ENCODE results near the gene ADM5.
A peak's percentile ranks its signal among the peaks of the same experiment; 100 is the strongest.

ADM5 gene

DNA sequence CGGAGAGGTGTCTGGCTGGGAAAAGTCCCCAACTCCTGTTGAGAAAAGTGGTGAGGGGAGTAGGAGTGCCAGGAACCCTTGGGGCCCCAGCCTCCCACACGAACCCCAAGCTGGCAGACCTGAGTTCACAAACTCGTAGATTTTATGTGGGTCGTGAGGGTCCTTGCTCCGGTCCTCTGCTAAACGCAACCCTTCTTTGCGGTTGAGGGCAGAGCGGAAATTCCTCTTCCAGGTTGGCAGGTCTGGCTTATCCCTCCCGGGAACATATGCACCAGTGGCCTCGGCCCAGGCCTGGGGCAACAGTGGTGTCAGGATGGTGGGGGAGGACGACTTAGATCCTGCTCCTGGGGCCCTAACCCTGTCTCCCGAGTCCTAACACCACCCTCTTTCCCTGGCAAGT lies 26.2 kb upstream of the ADM5 start:
- Histone ChIP-seq H3K4me3 (ENCODE audit: low read depth, low read length, poor library complexity, severe bottlenecking) (no peak overlapping the region), H3K9me3 (ENCODE audit: low read length) (no peaks in the 10 kb centered on the region), H3K9me2 (ENCODE audit: low read depth, low read length) (no peaks in the 10 kb centered on the region), H3K36me3 (ENCODE audit: insufficient read depth, low read length) (peaks cover 56% of the 10 kb centered on the region), H3K79me2 (ENCODE audit: insufficient read depth, low read length) (0 out of 2 replicates have a peak, but pooled peaks cover 5% of the 10 kb centered on the region), H4K20me1 (ENCODE audit: insufficient read depth, low read length) (no peaks in the 10 kb centered on the region), H3K27ac (ENCODE audit: low read depth, low read length, poor library complexity, severe bottlenecking) (no peak overlapping the region), H2AFZ (ENCODE audit: low read length) (no peak overlapping the region), H3F3A (ENCODE audit: insufficient read depth, low read length) (no peaks in the 10 kb centered on the region), H3K9ac (ENCODE audit: low read length) (no peak overlapping the region; the same call in 1 of the 2 replicates), H3K27me3 (ENCODE audit: insufficient read depth, low read length) (no peaks in the 10 kb centered on the region), H3K4me1 (ENCODE audit: insufficient read depth, low read length, severe bottlenecking) (peaks cover 23% of the 10 kb centered on the region), H3K4me2 (ENCODE audit: low read length) (no peak overlapping the region; the same call in 1 of the 2 replicates)
- TF ChIP-seq CTCF (IDR thresholded peaks at IDR 0.05; ENCODE audit: low read length) (no peak), EZH2 (IDR thresholded peaks at IDR 0.05; ENCODE audit: borderline replicate concordance, low read length) (no peak)

GRCh38 chr19:49664171-49665035 lies 25.0 kb upstream of the ADM5 start:
- peaks cover 50% of the 10 kb centered on the region for H3K36me3 ChIP-seq (ENCODE audit: insufficient read depth, low read length)
- H4K20me1 ChIP-seq (ENCODE audit: insufficient read depth, low read length) = no peaks in the 10 kb centered on the region
- peak overlapping the region; percentile 91 for H3K9ac ChIP-seq (ENCODE audit: low read length)
- no peaks in the 10 kb centered on the region for H3K9me2 ChIP-seq (ENCODE audit: low read depth, low read length)
- H2AFZ ChIP-seq (ENCODE audit: low read length) = no peak overlapping the region
- 0 out of 2 replicates have a peak, but pooled peaks cover 5% of the 10 kb centered on the region for H3K79me2 ChIP-seq (ENCODE audit: insufficient read depth, low read length)
- no peaks in the 10 kb centered on the region for H3F3A ChIP-seq (ENCODE audit: insufficient read depth, low read length)
- no peaks in the 10 kb centered on the region for H3K27me3 ChIP-seq (ENCODE audit: insufficient read depth, low read length)
- H3K4me2 ChIP-seq (ENCODE audit: low read length) = peak overlapping the region; percentile 80
- H3K4me1 ChIP-seq (ENCODE audit: insufficient read depth, low read length, severe bottlenecking) = peaks cover 23% of the 10 kb centered on the region
- no peaks in the 10 kb centered on the region for H3K9me3 ChIP-seq (ENCODE audit: low read length)
- H3K4me3 ChIP-seq (ENCODE audit: low read depth, low read length, poor library complexity, severe bottlenecking) = peak overlapping the region; percentile 83
- TF ChIP-seq EZH2 (IDR thresholded peaks at IDR 0.05; ENCODE audit: borderline replicate concordance, low read length) (no peak), CTCF (IDR thresholded peaks at IDR 0.05; ENCODE audit: low read length) (no peak)
- H3K27ac ChIP-seq (ENCODE audit: low read depth, low read length, poor library complexity, severe bottlenecking) = peak overlapping the region; percentile 83

DNA sequence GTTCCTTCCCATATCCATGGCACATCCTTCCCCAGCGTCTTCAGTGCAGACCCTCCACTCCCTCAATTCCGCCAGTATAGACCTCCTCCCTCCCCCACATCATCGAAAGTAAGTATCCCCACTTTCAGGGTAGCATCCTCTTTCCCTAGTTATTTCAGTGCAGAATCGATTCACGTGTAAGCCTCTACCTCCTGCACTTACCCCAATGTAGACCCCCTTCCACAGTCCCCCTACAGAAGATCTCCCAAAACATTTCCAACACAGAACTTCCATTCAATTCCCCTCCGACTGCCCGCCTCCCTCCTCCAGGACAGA lies 24.4 kb upstream of the ADM5 start:
- Histone ChIP-seq H3K27ac (ENCODE audit: low read depth, low read length, poor library complexity, severe bottlenecking) (peak overlapping the region; percentile 83), H3K4me2 (ENCODE audit: low read length) (peak overlapping the region; percentile 80), H3K4me1 (ENCODE audit: insufficient read depth, low read length, severe bottlenecking) (peaks cover 23% of the 10 kb centered on the region), H4K20me1 (ENCODE audit: insufficient read depth, low read length) (no peaks in the 10 kb centered on the region), H3F3A (ENCODE audit: insufficient read depth, low read length) (no peaks in the 10 kb centered on the region), H3K27me3 (ENCODE audit: insufficient read depth, low read length) (no peaks in the 10 kb centered on the region), H3K9me2 (ENCODE audit: low read depth, low read length) (no peaks in the 10 kb centered on the region), H3K79me2 (ENCODE audit: insufficient read depth, low read length) (0 out of 2 replicates have a peak, but pooled peaks cover 5% of the 10 kb centered on the region), H2AFZ (ENCODE audit: low read length) (no peak overlapping the region), H3K36me3 (ENCODE audit: insufficient read depth, low read length) (peaks cover 49% of the 10 kb centered on the region), H3K9ac (ENCODE audit: low read length) (peak overlapping the region; percentile 91), H3K4me3 (ENCODE audit: low read depth, low read length, poor library complexity, severe bottlenecking) (peak overlapping the region; percentile 83), H3K9me3 (ENCODE audit: low read length) (no peaks in the 10 kb centered on the region)
- TF ChIP-seq CTCF (IDR thresholded peaks at IDR 0.05; ENCODE audit: low read length) (no peak), EZH2 (IDR thresholded peaks at IDR 0.05; ENCODE audit: borderline replicate concordance, low read length) (no peak)
